NCI-H2227 treated with DMSO at 0.1 percent for 48 hours (cell line): ENCODE measurements around the gene TEC.
"Not testable (repeated sequence)": the region's sequence is repeated elsewhere in the genome, so short reads cannot be mapped to it uniquely, and the experiment has no call there.

Experiments used
- DNase-seq: peaks from one replicate; lab custom pipeline; 2025; lab: John Stamatoyannopoulos, UW

The TEC gene

DNA sequence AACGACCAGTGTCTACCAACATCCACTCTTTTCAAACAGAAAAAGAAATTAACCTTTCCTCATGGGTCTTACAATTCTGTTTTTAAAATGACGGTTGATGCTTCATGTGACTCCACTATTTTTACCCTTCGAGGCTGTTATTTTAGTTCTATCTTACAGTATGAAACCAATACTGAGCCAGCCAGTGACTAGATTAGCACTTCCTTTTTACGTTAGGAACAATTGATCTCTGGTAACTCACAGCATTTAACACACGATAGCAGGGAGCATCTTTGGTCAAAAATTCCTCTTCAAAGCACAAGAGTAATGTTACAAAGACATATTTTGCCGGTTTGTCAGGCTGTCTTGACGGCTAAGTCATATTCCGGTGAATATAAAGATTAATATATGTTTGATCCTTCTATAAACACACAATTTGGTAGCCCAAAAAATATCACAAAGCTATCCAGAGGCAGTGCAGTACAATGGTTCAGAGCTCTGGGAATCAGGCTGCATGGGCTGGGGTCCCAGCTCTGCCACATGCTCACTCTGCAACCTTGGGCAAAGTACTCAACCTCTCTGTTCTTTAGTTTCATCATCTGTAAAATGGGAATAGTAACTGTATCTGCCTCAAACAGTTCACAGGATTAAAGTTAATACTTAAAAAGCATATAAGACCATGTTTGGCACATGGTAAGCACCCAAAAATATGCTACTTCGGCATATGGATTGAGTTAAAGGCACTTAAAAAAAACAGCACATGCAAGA lies 72.7 kb downstream of the TEC start:
- no peak for DNase-seq

GRCh38 chr4:48195853-48196252 lies 73.8 kb downstream of the TEC start:
- no peak for DNase-seq

DNA sequence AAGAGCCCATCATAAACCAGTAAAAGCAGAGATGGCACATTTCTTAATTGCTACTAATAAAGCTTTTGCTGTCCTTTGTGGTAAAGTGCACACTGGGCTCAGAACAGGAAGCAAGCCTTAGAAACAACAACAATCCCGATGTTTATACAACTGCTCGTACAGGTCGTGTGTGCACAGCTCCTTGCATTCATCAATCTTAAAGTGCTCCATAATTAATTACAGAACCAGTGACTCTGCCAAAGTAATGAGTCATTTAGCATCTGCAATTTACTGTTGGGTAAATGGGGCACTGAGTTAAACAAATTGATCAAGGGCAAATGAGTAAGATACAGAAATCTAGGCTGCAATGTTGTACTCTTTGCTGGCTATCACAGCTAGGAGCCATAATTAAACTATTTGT lies 74.3 kb downstream of the TEC start:
- no peak for DNase-seq

GRCh38 chr4:48194971-48195370 lies 74.7 kb downstream of the TEC start:
- DNase-seq: no peak

DNA sequence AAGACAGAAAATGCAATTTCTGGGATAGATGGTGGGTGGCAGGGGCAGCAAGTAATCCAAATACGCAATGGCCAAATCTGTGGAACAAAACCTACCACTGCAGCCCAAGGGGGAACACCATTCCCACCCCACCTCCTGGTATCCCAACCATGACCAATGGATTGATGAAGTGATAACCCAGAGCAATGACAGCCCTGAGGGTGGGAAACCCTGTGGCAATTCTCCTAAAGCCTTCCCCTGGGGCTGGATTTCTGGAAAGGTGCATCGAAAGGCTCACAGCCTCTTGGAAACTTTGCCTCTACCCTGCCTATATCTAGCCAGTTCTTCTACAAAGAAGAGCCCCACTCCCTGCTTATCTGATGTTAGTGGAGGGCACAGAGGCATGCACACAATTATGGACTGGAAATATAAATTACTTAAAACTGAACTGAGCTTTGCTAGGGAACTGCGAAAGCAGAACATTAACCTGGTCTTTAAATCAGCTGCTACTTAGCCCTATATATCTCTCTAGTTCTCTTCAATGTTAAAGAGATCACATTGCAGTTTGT lies 75.6 kb downstream of the TEC start:
- no peak for DNase-seq

DNA sequence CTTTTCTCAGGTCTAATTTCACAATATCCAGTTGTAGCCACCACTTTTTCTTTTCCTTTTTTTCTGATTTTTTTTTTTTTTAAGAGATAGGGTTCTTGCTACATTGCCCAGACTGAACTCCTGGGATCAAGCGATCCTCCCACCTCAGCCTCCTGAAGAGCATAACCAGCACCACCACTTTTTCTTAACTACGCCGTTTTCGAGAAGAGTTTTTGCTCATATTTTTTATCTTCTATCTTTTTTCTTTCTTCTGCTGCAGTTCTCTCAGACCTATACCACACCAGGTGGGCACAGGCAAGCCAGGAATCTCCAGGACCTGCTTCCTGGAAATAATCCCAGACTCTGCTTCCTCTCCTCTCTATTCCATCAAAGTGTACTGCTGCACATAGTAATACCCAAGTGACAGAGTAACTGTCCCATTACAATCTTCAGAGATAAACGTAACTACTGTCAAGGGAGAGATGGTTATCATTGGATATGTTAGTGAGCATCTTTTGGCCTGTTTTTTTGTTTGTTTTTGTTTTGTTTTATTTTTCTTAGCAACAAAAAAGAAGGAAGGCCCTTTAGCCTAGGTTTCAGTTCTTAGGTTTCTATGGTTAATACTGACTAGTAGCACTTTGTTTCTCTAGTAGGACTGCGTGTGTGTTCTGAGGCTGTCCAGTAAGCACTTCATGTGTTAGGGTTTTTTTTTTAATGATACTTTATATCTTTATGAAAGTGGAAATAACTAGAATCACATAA lies 76.4 kb downstream of the TEC start:
- no peak for DNase-seq

DNA sequence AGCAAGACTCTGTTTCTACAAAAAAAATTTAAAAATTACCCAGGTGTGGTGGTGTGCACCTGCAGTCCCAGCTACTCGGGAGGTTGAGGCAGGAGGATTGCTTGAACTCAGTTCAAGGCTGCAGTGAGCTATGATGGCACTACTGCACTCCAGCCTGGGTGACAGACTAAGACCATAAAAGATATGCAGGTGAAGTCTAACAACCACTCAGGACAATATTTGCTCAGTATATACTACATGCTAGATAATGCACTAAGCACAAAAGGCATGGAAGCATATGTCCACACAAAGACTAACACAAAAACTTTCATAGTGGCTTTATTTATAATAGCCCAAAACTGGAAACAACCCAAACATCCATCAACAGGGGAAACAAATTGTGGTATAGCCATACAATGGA lies 77.9 kb downstream of the TEC start:
- DNase-seq: no peak

DNA sequence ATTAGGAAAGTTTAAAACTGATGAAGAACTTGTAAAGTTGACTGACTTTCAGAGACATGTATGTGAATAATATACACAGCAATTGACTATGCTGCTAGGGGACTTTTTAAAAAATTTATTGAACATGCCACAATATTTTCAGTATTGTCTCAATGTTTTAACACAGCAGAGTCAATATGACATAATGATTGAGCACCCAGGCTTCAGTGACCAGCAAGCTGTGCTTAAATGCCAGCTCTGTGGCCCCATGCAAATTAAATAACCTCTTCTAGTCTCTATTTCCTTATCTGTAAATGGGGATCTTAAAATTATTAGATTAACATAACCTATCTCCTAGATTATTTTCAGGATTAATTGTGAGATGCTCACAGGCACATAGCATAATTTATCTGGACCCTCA lies 78.8 kb downstream of the TEC start:
- no peak for DNase-seq

DNA sequence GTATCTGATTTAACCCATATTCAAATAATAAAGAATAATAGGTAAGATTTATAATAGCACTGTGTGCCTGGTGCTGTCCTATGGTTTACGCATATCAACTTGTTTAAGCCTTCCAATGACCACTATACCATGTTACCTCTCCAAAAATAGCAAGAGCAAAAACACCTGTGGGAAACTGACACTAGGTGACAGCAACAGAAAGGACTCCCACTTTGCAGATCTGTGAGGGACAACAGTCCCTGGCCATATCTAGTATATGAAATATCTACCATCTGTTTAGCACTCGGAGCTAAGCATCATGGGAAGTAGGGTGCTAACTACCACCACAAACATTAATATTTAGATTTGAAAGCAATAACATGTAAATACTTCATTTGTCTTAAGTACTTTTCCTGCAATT lies 79.9 kb downstream of the TEC start:
- no peak for DNase-seq

GRCh38 chr4:48188390-48188789 lies 81.2 kb downstream of the TEC start:
- DNase-seq: no peak

DNA sequence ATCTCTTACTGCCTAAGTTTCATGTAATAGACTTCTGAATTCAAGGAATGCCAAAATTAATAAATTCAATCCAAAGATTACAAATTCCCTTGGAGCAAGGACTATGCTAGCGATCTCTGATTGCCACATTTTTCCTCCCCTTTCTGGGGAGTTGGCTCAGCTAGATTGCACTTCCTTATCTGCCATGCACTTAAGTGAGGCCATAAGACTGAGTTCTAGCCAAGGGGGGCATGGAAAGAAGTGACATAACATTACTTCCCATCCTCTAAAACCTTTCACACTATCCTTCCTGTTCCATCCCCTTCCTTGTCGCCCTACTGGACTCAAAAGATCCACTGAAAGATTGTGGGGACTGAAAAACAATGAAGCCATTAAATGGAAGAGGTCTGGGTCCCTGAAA lies 81.8 kb downstream of the TEC start:
- no peak for DNase-seq

- DNase-seq: not testable (repeated sequence)
Measured at GRCh38 chr4:48187066-48187465, 82.6 kb downstream of the TEC start.

DNA sequence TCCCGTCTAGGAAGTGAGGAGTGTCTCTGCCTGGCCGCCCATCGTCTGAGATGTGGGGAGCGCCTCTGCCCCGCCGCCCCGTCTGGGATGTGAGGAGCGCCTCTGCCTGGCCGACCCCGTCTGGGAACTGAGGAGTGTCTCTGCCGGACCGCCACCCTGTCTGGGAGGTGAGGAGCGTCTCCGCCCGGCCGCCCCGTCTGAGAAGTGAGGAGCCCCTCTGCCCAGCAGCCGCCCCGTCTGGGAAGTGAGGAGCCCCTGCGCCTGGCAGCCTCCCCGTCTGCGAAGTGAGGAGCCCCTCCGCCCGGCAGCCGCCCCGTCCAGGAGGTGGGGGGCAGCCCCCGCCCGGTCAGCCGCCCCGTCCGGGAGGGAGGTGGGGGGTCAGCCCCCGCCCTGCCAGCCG lies 83.2 kb downstream of the TEC start:
- not testable (repeated sequence) for DNase-seq

- DNase-seq: no peak
Measured at GRCh38 chr4:48184882-48185281, 84.8 kb downstream of the TEC start.

GRCh38 chr4:48180234-48180633 lies 89.4 kb downstream of the TEC start:
- no peak for DNase-seq

GRCh38 chr4:48178931-48179330 lies 90.7 kb downstream of the TEC start:
- DNase-seq: no peak

- no peak for DNase-seq
Measured at GRCh38 chr4:48175806-48176205, 93.8 kb downstream of the TEC start.

- DNase-seq: no peak
Measured at GRCh38 chr4:48175328-48175727, 94.3 kb downstream of the TEC start.

- no peak for DNase-seq
Measured at GRCh38 chr4:48173056-48173991, 96.3 kb downstream of the TEC start.

- no peak for DNase-seq
Measured at GRCh38 chr4:48172651-48173050, 97.0 kb downstream of the TEC start.

DNA sequence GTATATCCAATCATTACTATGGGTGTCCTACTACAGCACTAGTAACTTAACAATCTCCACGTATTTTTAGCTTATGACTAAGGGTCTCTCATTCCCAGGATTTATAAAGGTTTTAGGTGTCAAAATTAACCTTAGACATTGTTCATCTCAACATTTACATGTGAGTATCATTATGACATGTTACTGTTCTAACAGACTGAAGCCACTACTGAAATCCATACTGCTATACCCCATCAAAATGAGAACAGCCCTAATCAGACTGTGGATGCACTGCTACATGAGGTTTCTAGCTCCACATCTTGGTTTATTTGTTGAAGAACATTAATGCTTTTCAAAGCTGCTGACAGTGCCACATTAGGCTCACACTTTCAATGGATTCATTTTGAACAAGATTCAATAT lies 100.0 kb downstream of the TEC start:
- DNase-seq: no peak

GRCh38 chr4:48167538-48168263 lies 101.9 kb downstream of the TEC start:
- no peak for DNase-seq
